GM21423 (cell line): Measurements from ENCODE around the gene KRT222.

ENCODE experiments used
- ATAC-seq: cut with Tn5 transposase; IDR thresholded peaks from one replicate; pipeline ENCODE4 v1.9.1; 2021; ENCODE audit warnings: mild to moderate bottlenecking, moderate library complexity; ENCODE audit not compliant: unreplicated experiment

The KRT222 gene

GRCh38 chr17:40664582-40665333, at the start of gene KRT222:
Gene KRT222, minus strand, starts transcription at chr17:40665177. Its CDS starts 78 bp downstream, at chr17:40665099.
- ATAC-seq = no peak

- no peak for ATAC-seq
Observed at GRCh38 chr17:40714473-40714872, 49.5 kb upstream of the KRT222 start.

- ATAC-seq = no peak
Observed at GRCh38 chr17:40707745-40708144, 42.8 kb upstream of the KRT222 start.

- no peak for ATAC-seq
Observed at GRCh38 chr17:40705584-40705983, 40.6 kb upstream of the KRT222 start.

- ATAC-seq = no peak
Observed at GRCh38 chr17:40703652-40704051, 38.7 kb upstream of the KRT222 start, which contains the start of gene KRT24. Gene KRT24, minus strand, starts transcription at chr17:40703752. Its CDS starts 59 bp downstream, at chr17:40703693.

- no peak for ATAC-seq
Observed at GRCh38 chr17:40702271-40702670, 37.3 kb upstream of the KRT222 start.

- ATAC-seq = no peak
Observed at GRCh38 chr17:40699853-40700252, 34.9 kb upstream of the KRT222 start.

- ATAC-seq = no peak
Observed at GRCh38 chr17:40699371-40699770, 34.4 kb upstream of the KRT222 start.

- ATAC-seq = no peak
Observed at GRCh38 chr17:40697297-40697696, 32.3 kb upstream of the KRT222 start.

GRCh38 chr17:40696651-40697072, 31.7 kb upstream of the KRT222 start:
- no peak for ATAC-seq

GRCh38 chr17:40695874-40696472, 31.0 kb upstream of the KRT222 start:
- no peak for ATAC-seq

GRCh38 chr17:40694584-40694983, 29.6 kb upstream of the KRT222 start:
- no peak for ATAC-seq

- no peak for ATAC-seq
Observed at GRCh38 chr17:40687106-40687505, 22.1 kb upstream of the KRT222 start.

- no peak for ATAC-seq
Observed at GRCh38 chr17:40686192-40686591, 21.2 kb upstream of the KRT222 start.

GRCh38 chr17:40680998-40681397, 16.0 kb upstream of the KRT222 start:
- ATAC-seq = no peak

GRCh38 chr17:40679523-40679907, 14.5 kb upstream of the KRT222 start:
- no peak for ATAC-seq

GRCh38 chr17:40678902-40679522, 14.0 kb upstream of the KRT222 start:
- no peak for ATAC-seq

- no peak for ATAC-seq
Observed at GRCh38 chr17:40675905-40676304, 10.9 kb upstream of the KRT222 start.

- no peak for ATAC-seq
Observed at GRCh38 chr17:40672654-40673053, 7.7 kb upstream of the KRT222 start.

- ATAC-seq = no peak
Observed at GRCh38 chr17:40671282-40671681, 6.3 kb upstream of the KRT222 start.

- ATAC-seq = no peak
Observed at GRCh38 chr17:40666331-40666730, 1.4 kb upstream of the KRT222 start.

GRCh38 chr17:40663252-40663651, 1.7 kb downstream of the KRT222 start:
- ATAC-seq = no peak
